HEK293 (cell line): ENCODE results near the gene CDT1.

Experiments
- ZNF324 ChIP-seq: fragments of 450-650 bp; formaldehyde crosslinking; IDR thresholded peaks from 2 replicates; pipeline ENCODE4 v1.5.1; 2016; ENCODE audit warnings: missing biosample characterization, missing genetic modification characterization
- TF ChIP-seq, protein P1 (sequence below): fragments of 450-650 bp; formaldehyde crosslinking; IDR thresholded peaks from 2 replicates; pipeline ENCODE4 v1.5.1; 2016; ENCODE audit warnings: missing biosample characterization, missing genetic modification characterization
- TF ChIP-seq, protein P2 (sequence below): fragments of 450-650 bp; formaldehyde crosslinking; IDR thresholded peaks from 2 replicates; pipeline ENCODE4 v1.5.1; 2016; ENCODE audit warnings: missing biosample characterization, missing genetic modification characterization

DNA sequence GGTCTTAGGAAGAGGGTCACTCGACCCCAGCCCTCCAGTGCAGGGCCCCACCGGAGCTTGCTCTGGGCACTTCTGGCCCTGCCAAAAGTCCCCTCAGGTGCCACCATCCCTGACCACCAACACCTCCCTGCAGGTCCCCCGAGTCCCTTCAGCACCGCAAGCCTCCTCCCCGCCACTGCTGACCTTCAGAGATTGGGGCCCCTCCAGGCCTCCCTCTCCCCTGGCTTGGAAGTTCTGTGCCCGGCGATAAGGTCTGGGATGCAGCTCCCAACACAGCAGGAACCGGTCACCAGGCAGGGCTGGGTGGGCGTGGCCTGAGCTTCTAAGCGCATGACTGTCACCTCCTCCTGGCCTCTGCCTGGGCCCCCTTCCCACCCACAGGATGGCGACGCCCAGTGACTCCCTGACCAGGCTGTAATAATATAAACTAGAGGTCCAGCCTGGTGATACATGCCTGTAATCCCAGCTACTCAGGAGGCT is 29.7 kb upstream of the CDT1 start:
- TF ChIP-seq, protein P1, sequence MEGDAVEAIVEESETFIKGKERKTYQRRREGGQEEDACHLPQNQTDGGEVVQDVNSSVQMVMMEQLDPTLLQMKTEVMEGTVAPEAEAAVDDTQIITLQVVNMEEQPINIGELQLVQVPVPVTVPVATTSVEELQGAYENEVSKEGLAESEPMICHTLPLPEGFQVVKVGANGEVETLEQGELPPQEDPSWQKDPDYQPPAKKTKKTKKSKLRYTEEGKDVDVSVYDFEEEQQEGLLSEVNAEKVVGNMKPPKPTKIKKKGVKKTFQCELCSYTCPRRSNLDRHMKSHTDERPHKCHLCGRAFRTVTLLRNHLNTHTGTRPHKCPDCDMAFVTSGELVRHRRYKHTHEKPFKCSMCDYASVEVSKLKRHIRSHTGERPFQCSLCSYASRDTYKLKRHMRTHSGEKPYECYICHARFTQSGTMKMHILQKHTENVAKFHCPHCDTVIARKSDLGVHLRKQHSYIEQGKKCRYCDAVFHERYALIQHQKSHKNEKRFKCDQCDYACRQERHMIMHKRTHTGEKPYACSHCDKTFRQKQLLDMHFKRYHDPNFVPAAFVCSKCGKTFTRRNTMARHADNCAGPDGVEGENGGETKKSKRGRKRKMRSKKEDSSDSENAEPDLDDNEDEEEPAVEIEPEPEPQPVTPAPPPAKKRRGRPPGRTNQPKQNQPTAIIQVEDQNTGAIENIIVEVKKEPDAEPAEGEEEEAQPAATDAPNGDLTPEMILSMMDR (tag by site-specific recombination) = no peak
- TF ChIP-seq, protein P2, sequence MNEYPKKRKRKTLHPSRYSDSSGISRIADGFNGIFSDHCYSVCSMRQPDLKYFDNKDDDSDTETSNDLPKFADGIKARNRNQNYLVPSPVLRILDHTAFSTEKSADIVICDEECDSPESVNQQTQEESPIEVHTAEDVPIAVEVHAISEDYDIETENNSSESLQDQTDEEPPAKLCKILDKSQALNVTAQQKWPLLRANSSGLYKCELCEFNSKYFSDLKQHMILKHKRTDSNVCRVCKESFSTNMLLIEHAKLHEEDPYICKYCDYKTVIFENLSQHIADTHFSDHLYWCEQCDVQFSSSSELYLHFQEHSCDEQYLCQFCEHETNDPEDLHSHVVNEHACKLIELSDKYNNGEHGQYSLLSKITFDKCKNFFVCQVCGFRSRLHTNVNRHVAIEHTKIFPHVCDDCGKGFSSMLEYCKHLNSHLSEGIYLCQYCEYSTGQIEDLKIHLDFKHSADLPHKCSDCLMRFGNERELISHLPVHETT (tag by site-specific recombination) = no peak
- no peak for TF ChIP-seq ZNF324 (tag by site-specific recombination)
